Stimulated activated CD4-positive, alpha-beta T cell treated with anti-CD3 and anti-CD28 coated beads, Interleukin-2, amount 100 ng/mL, for 4 hours (primary cell): Measurements from ENCODE around the gene ILKAP.

Experiments used
- DNase-seq: peaks from one replicate; pipeline ENCODE4 v3.0.0-alpha.2; 2020; ENCODE audit warnings: low read depth

ILKAP gene

GRCh38 chr2:238123991-238124470 lies 79.5 kb downstream of the ILKAP start:
- DNase-seq, result no peak

- no peak for DNase-seq
Observed at GRCh38 chr2:238123218-238123971, 80.1 kb downstream of the ILKAP start.

DNA sequence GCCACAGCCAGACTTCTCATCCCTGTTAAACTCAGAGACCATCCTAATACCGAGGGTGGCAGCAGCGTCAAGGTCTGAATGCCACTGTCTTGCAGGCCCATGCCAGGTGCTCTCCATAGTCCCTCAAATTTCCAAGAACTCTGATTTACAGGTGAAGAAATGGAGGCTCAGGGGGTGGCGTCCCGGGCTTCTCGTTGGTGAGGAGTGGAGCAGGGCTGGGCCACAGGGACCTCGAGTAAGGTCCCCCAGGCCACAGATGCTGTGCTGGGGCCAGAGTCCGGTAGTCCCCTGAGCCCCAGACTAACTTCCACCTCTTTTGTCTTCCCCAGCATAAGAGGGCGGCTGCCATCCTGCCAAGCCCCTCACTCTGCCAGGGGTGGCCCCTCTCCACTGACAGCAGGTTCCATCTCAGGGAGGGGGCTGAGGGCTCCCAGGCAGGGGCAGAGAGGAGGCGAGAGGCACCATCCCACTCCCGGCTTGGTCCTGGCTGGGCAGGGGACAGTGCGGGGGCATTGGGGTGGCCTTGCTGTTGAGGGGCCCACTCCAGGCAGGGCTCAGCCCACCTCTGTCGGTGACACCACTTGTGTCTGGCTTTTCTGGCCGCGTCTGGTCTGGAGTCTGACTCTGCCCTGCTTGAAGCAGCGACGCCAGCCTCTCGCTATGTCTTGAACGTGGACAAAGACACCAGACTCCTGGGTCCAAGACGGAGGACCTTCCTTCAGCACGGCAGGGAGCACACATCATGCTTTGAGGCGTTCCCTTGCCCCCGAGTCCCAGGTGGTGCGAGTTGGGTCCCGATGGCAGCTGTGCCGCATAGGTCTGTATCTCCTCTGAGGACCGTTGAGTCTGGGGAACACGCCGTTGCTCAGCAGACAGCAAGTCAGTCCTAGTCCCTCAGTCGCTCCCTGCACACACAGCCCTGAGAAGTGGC lies 80.9 kb downstream of the ILKAP start:
- no peak for DNase-seq

DNA sequence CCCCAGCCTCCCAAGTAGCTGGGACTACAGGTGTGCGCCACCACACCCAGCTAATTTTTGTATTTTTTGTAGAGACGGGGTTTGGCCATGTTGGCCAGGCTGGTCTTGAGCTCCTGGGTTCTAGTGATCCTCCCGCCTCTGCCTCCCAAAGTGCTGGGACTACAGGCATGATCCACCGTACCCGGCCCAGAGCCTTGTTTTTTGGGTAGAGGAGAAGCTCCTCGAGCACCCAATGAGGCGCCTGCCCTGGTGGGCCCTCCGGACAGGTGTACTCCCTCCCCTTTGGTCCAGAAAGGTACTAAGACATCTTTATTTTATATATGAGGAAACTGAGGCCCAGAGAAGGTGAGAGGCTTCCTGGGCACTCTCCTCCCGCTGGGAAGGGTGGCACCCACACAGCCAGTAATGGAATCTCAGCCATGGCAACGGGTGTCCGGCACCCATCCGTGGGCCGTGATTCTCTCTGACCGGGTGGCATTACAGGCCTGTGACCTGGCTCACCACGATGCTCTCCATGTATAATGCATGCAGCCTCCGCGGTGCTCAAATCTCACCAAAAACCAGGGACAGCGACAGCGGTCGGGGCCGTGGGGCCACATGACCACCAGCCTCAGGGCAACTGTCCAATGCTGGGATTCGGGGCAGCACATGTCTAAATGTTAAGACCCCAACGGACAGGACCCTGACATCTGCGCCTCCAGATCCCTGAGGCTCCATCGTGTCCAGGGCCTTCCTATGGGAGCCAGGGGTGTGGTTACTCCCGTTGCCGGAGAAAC lies 81.8 kb downstream of the ILKAP start:
- DNase-seq, result no peak

- DNase-seq, result no peak
Observed at GRCh38 chr2:238120463-238121298, 82.8 kb downstream of the ILKAP start.
